GM19328 (cell line): Measurements from ENCODE around the gene SDC1.

Experiments
- ATAC-seq: cut with Tn5 transposase; IDR thresholded peaks from one replicate; pipeline ENCODE4 v1.9.1; 2021; ENCODE audit warnings: mild to moderate bottlenecking, moderate library complexity; ENCODE audit not compliant: unreplicated experiment

The SDC1 gene

GRCh38 chr2:20186855-20187187, 38.1 kb downstream of the SDC1 start:
- ATAC-seq, result no peak

- no peak for ATAC-seq
Measured at GRCh38 chr2:20186078-20186854, 38.7 kb downstream of the SDC1 start.

GRCh38 chr2:20185176-20186022, 39.5 kb downstream of the SDC1 start:
- no peak for ATAC-seq

GRCh38 chr2:20184067-20184938, 40.6 kb downstream of the SDC1 start:
- ATAC-seq, result no peak

- no peak for ATAC-seq
Measured at GRCh38 chr2:20183373-20183772, 41.6 kb downstream of the SDC1 start.

- no peak for ATAC-seq
Measured at GRCh38 chr2:20182241-20182931, 42.5 kb downstream of the SDC1 start.

- no peak for ATAC-seq
Measured at GRCh38 chr2:20181761-20182160, 43.2 kb downstream of the SDC1 start.

GRCh38 chr2:20180676-20181648, 44.0 kb downstream of the SDC1 start:
- no peak for ATAC-seq

GRCh38 chr2:20179755-20180594, 45.0 kb downstream of the SDC1 start:
- ATAC-seq, result no peak

GRCh38 chr2:20179466-20179754, 45.5 kb downstream of the SDC1 start:
- no peak for ATAC-seq

GRCh38 chr2:20178666-20179465, 46.1 kb downstream of the SDC1 start:
- ATAC-seq, result no peak

- ATAC-seq, result no peak
Measured at GRCh38 chr2:20178249-20178607, 46.7 kb downstream of the SDC1 start.

GRCh38 chr2:20177556-20178248, 47.2 kb downstream of the SDC1 start:
- ATAC-seq, result no peak

GRCh38 chr2:20176760-20177159, 48.2 kb downstream of the SDC1 start:
- no peak for ATAC-seq

- ATAC-seq, result no peak
Measured at GRCh38 chr2:20175931-20176330, 49.0 kb downstream of the SDC1 start.

GRCh38 chr2:20175267-20175666, 49.7 kb downstream of the SDC1 start:
- ATAC-seq, result no peak

GRCh38 chr2:20174410-20174809, 50.5 kb downstream of the SDC1 start:
- ATAC-seq, result no peak
